ENCODE results near the gene NFASC.

NFASC gene

GRCh38 chr1:205016075-205016474, 145.4 kb downstream of the NFASC start:
- DNase-seq: no peak

- no peak for DNase-seq
These were observed 145.9 kb downstream of the NFASC start for GRCh38 chr1:205016584-205016983.

- DNase-seq: no peak
These were observed 146.3 kb downstream of the NFASC start for GRCh38 chr1:205017001-205017400.

GRCh38 chr1:205017766-205018165, 147.1 kb downstream of the NFASC start:
- DNase-seq: no peak

- no peak for DNase-seq
These were observed 147.7 kb downstream of the NFASC start for GRCh38 chr1:205018381-205018780.

GRCh38 chr1:205020466-205020865, 149.8 kb downstream of the NFASC start:
- DNase-seq: no peak

- no peak for DNase-seq
These were observed 154.0 kb downstream of the NFASC start for GRCh38 chr1:205024679-205025078.

GRCh38 chr1:205025239-205025638, 154.6 kb downstream of the NFASC start:
- no peak for DNase-seq

GRCh38 chr1:205026181-205026580, 155.5 kb downstream of the NFASC start:
- DNase-seq: no peak

GRCh38 chr1:205028390-205028789, 157.7 kb downstream of the NFASC start:
- DNase-seq: no peak

GRCh38 chr1:205028924-205029323, 158.3 kb downstream of the NFASC start:
- DNase-seq: no peak

GRCh38 chr1:205030241-205030640, 159.6 kb downstream of the NFASC start:
- DNase-seq: no peak

- DNase-seq: no peak
These were observed 160.2 kb downstream of the NFASC start for GRCh38 chr1:205030896-205031295.

GRCh38 chr1:205032508-205032907, 161.8 kb downstream of the NFASC start:
- DNase-seq: no peak

GRCh38 chr1:205037539-205037938, 166.9 kb downstream of the NFASC start:
- no peak for DNase-seq

GRCh38 chr1:205038132-205038786, 167.6 kb downstream of the NFASC start:
- DNase-seq: no peak

GRCh38 chr1:205041001-205041715, 170.5 kb downstream of the NFASC start:
- DNase-seq: no peak

- no peak for DNase-seq
These were observed 171.6 kb downstream of the NFASC start for GRCh38 chr1:205041998-205042910.

GRCh38 chr1:205042911-205043806, 172.5 kb downstream of the NFASC start, which contains the start of gene CNTN2:
Gene CNTN2 (plus strand): TSS chr1:205043212. CDS start chr1:205053186, 9,974 bp downstream.
- no peak for DNase-seq

- no peak for DNase-seq
These were observed 173.2 kb downstream of the NFASC start for GRCh38 chr1:205043866-205044265.

- DNase-seq: no peak
These were observed 174.1 kb downstream of the NFASC start for GRCh38 chr1:205044741-205045140.

- DNase-seq: no peak
These were observed 174.5 kb downstream of the NFASC start for GRCh38 chr1:205045146-205045545.
